GM19463 (cell line): ENCODE measurements around the gene PINK1.
"Not testable (repeated sequence)": the region's sequence is repeated elsewhere in the genome, so short reads cannot be mapped to it uniquely, and the experiment has no call there.

Experiments
- ATAC-seq: cut with Tn5 transposase; IDR thresholded peaks from one replicate; pipeline ENCODE4 v1.9.1; 2021; ENCODE audit warnings: mild to moderate bottlenecking, moderate library complexity; ENCODE audit not compliant: unreplicated experiment

The PINK1 gene

DNA sequence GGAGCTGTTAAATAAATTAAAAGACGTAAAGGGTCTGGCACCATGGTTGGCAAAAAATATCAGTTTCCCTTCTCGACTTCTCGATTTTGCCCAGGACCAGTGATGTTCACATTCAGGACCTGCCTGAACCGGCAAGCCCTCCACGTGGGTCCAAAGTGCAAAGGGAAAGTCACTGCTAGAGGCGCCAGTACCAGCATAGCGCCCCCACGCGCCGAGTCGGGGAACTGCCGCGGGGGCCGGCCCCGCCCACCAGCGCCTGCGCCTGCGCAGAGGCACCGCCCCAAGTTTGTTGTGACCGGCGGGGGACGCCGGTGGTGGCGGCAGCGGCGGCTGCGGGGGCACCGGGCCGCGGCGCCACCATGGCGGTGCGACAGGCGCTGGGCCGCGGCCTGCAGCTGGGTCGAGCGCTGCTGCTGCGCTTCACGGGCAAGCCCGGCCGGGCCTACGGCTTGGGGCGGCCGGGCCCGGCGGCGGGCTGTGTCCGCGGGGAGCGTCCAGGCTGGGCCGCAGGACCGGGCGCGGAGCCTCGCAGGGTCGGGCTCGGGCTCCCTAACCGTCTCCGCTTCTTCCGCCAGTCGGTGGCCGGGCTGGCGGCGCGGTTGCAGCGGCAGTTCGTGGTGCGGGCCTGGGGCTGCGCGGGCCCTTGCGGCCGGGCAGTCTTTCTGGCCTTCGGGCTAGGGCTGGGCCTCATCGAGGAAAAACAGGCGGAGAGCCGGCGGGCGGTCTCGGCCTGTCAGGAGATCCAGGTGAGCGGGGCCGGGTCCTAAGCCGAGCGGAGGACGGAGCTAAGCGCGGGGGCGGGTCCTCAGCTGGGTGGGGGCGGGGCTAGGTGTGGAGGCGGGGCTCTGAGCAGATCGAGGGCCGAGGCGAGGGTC is at the start of gene PINK1:
PINK1 (plus strand) TSS at position 269 of the 875 bp plus-strand sequence; CDS start at position 360, 91 bp downstream.
- ATAC-seq = peak; percentile 61

DNA sequence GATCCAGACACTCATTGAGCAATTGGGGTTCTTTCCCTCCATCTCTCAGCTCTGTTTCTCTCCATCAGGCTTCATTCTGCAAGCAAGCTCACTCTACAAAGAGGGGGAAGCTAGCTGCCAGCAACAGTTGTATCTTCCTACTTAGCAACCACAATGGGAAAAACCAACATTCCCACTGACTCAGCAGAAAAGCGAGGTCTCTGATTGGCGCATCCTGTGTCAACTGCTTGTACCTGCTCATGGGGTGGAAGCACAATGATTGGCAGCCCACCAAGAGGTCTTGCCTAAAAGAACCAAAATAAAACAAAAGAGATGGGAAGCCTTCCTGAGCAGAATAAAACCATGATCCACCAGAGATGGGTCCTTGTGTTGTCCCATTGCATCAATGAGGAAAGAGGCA is 48.4 kb upstream of the PINK1 start:
- no peak for ATAC-seq

- no peak for ATAC-seq
Measured at GRCh38 chr1:20586953-20587660, 46.2 kb upstream of the PINK1 start.

- ATAC-seq = no peak
Measured at GRCh38 chr1:20587661-20588053, 45.6 kb upstream of the PINK1 start.

- ATAC-seq = no peak
Measured at GRCh38 chr1:20588634-20589225, 44.5 kb upstream of the PINK1 start, which contains the start of gene CDA. CDA (plus strand) TSS chr1:20589097; CDS start chr1:20589130, 33 bp downstream.

DNA sequence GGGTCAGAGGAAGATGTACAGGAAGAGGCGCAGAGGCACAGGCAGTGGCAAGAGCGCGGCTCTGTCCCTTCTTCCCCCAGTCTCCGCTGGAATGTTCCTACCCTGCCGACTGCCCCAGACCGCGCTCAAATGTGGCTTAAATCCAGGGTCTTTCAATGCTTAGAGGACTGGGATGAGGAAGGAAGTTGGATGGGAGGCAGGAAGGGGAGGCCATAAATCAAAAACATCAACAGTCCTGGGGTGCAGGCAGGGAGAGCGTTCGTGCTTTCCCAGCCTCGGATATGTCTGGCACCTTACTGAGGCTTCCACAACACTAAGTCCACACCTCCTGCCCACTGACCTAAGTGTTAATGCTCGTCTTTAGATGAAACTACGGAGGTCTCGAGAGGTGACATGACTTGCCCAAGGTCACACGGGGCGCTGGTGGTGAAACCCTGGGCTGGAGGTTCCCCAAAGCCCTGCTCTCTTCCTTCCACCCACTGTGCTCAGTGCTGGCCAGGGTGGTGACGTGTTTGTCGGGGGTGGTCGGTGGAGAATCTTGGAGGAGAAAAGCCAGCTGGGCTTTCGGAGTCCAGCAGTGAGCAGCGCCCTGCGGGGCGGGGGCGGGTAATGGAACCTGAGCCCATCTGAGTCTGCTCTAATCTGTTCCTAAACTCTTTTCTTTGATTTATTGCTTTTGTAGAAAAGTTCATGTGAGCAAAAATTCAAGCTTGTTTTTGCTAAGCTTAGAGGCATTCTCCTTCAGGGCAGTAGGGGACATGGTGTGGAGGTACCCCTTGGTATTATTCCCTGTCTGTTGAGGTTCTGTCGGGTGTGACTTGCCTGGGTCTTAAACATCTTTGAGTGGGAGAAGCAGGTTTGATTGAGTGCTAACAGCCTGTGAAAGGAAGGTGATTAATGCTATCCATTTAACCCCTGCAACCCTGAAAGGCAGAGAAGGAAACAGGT is 43.7 kb upstream of the PINK1 start:
- no peak for ATAC-seq

- ATAC-seq = no peak
Measured at GRCh38 chr1:20590306-20590777, 42.9 kb upstream of the PINK1 start.

GRCh38 chr1:20593756-20594155 is 39.5 kb upstream of the PINK1 start:
- ATAC-seq = no peak

DNA sequence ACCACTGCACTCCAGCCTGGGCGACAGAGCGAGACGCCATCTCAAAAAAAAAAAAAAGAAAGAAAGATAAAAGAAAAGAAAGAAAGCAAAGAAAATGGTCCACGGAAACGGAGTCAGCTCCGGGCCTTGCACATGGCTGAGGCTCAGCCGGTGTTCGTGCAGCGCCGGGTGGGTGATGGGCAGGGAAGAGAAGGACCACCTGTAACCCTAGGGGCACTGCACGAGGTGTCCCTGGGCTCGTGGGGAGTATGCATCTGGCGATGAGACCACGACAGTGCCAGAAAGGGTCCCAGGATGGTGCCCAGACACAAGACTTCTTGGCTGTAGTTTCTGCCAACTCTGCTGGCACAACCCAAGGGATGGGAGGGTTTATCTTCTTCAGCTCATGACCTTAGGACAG is 38.5 kb upstream of the PINK1 start:
- no peak for ATAC-seq

GRCh38 chr1:20596106-20596505 is 37.2 kb upstream of the PINK1 start:
- ATAC-seq = no peak

- ATAC-seq = no peak
Measured at GRCh38 chr1:20597650-20598049, 35.6 kb upstream of the PINK1 start.

DNA sequence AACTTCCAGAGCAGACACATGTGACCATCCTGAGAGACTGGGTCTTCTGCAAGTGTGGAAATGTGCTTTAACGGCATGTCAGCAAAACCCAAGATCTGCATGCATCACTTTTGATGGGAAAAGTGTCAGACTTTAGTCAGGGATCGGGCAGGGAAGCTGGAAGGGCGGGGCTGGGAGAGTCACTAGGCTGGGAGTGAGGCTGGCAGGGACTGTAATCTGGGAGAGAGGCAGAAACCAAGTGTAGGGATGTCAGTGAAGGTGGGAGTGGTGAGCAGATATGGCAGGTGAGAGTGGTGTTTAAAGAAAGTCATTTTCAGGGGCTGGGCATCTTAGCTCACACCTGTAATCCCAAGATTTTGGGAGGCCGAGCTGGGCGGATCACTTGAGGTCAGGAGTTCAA is 33.1 kb upstream of the PINK1 start:
- no peak for ATAC-seq

DNA sequence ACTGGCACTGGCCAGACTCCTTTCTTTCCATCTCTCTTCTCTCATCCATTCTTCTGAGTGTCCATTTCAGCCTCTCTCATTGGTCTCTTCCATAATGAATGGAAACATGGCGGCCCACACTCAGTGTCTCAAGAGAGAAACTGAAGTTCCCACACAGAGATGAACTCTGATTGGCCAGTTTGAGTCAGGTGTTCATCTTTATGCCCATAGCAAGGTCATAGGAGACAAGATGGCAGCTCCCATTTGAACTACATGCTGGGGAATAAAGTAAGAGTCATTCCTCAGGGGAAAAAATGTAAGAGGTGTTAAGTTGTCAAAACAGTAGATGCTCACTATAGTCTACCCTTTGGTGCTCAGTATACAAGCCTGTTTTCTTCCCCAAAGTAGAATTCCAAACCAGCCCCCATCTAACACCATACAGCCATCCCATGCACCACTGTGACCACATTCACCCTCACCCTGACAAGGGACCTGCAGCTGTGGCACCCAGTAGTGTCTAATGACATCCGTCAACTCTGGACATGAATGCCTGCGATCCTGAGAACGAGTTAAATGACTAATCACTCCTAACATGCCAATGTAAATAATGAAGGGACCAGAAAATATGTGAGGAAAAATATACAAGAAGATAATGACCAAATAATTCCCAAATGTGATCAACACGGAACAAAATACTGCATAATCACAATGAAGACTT is 32.0 kb upstream of the PINK1 start:
- ATAC-seq = no peak

GRCh38 chr1:20602851-20603450 is 30.3 kb upstream of the PINK1 start:
- no peak for ATAC-seq

DNA sequence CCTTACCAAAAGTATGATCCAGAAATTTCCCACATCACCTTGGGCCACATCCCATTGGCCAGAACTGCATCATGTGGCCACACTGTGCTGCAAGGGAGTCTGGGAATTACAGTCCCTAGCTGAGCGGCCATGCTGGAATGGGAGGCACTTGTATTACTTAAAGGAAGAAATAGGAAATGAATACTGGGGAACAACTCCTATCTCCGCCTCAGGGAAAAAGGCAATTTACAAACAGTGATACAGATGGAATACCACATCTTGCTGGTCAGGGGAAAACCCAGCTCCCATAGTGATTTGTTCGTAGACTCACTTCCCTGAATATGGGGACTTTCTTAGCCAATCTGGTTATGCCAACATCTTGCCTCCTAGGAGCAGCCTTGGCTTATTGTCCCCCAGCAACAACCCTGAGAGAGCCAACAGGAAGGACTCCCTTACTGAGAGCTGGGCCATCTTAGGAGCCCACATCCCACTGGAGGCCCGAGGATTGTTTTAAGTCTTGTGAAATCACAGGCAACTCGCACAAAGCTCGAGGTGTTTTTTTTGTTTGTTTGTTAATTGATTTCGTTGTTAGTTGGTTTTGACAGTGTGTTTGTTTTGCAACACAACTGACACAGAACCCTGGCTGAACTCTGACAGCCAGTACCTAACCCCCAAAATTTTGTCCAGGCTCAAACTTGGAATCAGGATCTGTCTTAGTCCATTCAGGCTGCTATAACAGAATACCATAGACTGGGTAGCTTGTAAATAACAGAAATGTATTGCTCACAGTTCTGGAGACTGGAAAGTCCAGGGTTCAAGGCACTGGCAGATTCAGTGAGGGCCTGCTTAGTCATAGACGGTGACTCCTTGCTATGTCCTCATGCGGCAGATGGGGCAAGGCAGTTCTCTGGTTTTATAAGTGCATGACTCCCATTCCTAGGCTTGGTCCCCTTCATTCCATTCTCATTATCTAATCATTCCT is 29.5 kb upstream of the PINK1 start:
- no peak for ATAC-seq

GRCh38 chr1:20604678-20605077 is 28.6 kb upstream of the PINK1 start:
- no peak for ATAC-seq

- not testable (repeated sequence) for ATAC-seq
Measured at GRCh38 chr1:20606801-20607570, 26.3 kb upstream of the PINK1 start.

DNA sequence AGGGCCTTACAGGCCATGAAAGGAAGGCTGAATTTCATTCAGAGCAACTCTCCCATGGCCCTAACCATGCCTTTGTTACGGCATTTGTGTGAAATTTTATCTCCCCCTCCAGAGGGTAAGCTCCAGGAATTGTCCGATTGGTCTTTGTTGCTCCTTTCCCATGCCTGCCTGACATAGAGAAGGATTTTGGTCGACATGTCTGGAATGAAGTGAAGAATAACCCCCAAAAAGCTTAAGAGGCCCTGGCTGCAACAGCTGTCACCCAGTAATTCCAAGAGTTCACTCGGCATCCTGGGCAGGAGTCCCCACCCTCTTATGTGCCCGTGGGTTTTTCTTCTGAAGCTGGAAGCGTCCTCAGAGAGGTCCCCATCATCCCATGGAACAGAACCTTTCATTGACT is 23.7 kb upstream of the PINK1 start:
- ATAC-seq = no peak
